Caki2 (cell line): ENCODE results near the gene FOXF2. TPM values are rescaled to one million over a fixed set of nuclear protein-coding genes. Genes with fewer than 3 reads are reported as not detected.

Experiments
- DNase-seq: peaks from one replicate; pipeline ENCODE4 v3.0.0-alpha.2; 2015; ENCODE audit warnings: low read depth
- in situ Hi-C: cut with HindIII; loops from 2 replicates; pipeline ENCODE4 v1.10.0; 2016; ENCODE audit warnings: low sequenced_read_pairs, low pct_unique_long_range_greater_than_20kb, mixed read lengths
- total RNA-seq: library from RNA; depleted of rRNA; stranded (reverse); fragments of >200 nt; shearing (Covaris generic); gene quantifications from 2 replicates; pipeline ENCODE4 v1.2.3, GENCODE V29; 2014; ENCODE audit warnings: low replicate concordance; rRNA removed

The FOXF2 gene
- total RNA-seq, 1 experiment from 2014 or later, result 14.1 TPM

DNA sequence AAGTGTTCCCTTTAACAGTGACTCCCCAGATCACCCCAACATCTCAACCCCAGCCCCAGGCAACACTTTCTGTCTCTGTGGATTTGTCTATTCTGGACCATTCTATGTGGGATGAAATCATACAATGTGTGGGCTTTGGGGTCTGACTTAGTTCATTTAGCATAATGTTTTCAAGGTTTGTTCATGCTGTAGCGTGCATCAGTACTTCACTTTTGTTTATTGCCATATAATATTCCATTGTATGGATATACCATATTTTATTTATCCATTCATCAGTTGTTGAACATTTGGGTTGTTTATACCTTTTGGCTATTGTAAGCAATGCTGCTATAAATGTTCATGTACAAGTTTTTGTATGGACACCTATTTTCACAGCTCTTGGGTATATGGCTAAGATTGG is 31.0 kb downstream of the FOXF2 start:
- no peak for DNase-seq

DNA sequence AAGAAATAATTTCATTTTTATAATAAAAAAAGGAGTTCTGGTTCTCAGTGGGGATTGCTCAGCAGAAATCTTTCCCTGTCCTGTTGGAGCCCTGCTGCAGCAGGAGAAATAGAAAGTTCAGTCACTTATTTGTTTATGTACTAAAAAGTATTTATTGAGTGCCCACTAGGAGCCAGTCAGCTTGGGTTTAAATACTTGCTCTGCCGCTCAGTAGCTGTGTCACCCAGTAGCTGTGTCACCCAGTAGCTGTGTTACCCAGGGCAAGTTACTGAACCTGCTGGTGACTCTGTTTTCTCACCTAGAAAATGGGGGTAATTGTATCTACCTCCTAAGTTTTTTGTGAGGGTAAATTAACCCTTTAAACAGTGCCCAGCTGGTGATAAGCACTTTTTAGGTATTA is 32.9 kb downstream of the FOXF2 start:
- in situ Hi-C loops, result no loop called here
- peak; percentile 10 for DNase-seq

More for the DNA sequence above, 31.0 kb downstream of the FOXF2 start:
- in situ Hi-C loops, result no loop called here

DNA sequence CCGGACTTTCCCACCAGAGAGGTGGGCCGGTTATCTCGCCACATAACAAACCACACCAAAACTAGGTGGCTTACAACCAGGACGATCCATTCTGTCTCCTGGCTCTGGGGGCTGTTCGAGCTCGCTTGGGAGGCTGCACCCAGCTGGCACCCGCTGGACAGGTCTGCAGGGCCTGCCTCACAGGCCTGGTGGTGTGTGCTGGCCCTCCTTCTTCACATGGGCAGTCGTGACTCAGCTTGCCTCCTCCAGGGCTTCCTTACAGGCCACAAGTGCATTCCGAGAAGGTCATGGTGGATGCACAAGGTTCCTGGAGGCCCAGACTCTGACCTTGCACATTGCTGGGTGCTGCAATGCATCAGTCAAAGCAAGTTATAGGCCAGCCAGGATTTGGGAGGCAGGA is 34.2 kb downstream of the FOXF2 start:
- peak; percentile 87 for DNase-seq
- in situ Hi-C loops, result no loop called here

DNA sequence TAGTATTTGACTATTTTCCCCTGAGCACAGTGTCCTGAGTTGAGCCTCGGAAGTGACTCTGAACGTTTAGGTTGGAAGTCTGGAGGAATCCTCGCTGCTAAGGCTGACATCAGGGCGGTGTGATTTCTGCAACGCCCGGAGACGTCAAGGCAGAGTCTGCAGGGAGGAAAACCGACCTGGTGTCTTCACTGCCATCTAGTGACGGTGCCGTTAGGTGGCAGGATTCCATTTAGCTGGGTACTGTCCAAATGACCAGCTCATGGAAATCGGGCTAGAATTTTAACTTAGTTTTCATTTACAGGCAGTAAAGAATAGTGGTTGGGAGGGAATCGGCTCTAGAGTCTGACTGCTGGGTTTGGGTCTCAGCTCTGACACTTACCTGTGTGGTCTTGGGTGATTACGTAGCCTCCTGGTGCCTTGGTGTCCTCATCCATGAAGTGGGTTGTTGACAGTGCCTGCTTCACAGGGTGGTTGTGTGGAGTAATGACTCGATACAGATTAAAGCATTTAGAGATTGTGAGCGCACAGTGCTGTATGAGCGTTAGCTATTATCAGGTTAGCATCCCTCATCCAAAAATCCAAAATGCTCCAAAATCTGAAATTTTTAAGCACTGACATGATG is 35.0 kb downstream of the FOXF2 start:
- in situ Hi-C loops, result no loop called here
- DNase-seq, result peak; percentile 57

DNA sequence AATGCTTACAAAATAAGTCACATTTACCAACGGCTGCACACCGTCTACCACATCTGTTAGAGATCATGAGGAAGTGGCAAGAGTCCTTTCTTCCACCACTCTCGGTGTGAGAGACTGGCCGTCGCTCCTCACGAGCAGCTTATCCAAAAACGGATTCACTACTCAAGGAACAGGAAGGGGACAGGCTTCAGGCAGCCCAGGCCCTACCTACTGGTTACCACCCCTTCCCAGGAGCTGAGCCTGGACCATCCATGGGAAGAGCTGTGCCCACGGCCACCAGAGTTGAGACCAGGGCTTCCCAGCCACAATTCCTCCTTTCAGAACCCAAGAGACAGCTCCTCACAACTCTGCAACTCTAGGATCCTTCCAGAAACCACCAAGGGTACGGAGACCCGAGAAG is 37.0 kb downstream of the FOXF2 start:
- no peak for DNase-seq
- in situ Hi-C loops, result no loop called here

DNA sequence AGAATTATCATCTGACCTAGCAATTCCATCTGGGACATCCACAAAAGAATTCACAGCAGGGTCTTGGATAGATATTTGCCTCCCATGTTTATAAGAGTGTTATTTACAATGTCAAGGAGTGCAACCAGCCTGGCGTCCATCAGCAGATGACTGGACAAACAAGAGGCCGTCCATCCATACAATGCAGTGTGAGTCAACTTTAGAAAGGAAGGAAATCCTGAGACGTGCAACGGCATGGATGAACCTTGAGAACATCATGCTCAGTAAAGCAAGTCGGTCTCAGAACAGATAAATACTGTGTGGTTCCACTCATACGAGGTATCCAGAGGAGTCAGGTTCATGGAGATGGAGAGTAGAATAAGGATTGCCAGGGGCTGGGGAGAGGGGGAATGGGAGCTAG is 46.4 kb downstream of the FOXF2 start:
- DNase-seq, result no peak
- in situ Hi-C loops, result no loop called here

DNA sequence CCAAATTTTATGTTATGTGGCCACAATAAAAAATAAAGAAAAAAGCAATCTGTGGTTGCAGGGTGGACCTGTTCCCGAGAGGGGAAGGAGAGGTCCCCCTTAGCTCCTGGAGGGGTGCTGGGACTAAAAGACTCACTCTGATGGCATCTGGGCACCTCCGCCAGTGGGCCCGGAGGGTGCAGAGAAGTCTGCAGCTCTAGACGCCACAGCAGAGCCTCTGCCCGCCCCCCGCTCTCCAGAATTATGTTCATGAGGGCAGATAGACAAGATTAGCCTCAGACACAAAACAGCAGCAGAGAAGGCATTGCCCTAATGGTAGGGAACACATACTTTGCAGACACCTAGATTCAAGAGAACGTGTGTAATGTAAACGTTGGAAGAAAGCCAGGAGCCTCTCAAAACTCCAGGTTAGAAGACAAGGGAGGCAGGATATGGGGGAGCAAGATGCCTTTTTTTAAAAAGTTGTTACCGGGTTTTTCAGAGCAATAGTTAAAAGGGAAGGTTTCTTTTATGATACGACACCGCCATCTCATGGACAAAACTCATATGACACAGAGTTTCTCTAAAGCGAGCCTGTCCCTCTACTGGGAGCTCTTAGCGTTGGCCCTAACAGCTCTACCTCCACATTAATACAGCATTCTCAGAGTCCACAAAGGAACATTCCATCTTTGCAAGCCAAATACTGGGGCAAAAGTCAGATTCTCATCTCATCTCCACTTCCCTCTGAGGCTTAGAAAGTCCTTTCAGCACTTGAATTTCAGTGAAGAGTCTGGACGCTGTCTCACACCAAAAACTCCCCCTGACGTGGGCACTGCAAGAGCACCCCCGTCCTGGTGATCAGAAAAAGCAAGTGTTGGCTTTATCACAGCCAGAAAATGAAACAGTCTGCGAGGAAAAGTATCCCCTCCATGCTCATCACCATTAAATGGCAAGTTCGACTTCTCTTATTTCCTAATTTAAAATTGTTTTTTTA is 47.2 kb downstream of the FOXF2 start:
- in situ Hi-C loops, result no loop called here

DNA sequence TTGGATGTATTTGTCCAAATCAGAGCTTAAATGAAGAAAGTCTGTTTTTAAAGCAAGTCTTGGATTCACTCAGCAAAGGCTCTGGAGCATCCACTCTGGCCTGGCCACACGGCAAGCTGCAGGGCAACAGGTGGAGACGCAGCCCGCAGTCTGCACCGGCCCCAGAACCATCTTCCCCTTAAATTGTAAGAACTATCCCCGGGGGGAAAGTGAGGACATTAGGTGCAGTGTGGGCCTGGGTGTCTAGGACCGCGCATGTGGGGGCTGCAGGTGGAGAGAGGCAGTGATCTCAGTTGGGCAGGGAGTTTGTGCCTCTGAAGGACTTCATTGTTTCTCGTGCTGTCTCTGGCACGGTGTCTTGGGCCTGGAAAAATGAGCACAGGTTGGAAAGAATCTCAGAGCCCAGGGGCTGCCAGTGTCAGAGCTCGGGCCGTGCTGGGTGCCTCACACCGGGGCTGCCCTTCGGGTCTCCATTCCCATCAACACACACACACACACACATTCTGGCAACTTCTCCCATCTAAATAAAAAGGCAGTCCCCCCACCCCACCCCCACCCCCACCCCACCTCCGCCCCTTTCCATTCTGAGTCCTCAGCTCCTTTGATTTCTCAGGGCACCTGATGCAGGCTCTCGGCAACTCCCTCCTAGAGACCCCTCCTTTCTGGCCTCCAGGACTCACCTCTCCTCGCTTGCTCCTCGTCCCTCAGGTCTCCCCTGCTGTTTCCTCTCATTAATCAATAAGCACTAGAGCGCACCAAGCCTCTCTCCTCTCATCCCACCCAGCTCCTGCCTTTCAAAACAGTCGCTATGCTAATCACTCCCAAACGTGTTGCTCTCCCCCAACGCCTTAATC is 48.4 kb downstream of the FOXF2 start:
- in situ Hi-C loops, result no loop called here
- DNase-seq, result no peak

More for the DNA sequence above, 47.2 kb downstream of the FOXF2 start:
- peak; percentile 64 for DNase-seq

DNA sequence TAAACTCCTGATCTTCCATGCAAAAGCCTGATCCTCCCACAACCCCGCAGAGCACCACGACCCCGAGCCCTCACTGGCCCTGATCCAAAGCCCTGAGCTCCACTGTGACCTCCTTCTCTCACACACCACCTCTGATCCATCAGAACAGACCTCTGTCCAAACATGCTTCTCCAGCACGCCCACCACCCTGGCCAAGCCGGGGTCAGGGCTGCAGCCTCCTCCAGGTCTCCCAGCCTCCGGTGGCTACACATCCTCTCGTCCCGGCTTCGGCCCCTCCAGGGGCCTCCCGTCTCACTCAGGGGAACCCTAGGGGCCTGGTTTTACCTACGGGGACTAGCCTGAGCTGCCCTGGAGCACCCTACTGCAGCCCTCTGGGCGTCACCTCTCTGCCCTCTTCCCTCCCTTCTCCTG is 49.1 kb downstream of the FOXF2 start:
- no peak for DNase-seq
- in situ Hi-C loops, result no loop called here

DNA sequence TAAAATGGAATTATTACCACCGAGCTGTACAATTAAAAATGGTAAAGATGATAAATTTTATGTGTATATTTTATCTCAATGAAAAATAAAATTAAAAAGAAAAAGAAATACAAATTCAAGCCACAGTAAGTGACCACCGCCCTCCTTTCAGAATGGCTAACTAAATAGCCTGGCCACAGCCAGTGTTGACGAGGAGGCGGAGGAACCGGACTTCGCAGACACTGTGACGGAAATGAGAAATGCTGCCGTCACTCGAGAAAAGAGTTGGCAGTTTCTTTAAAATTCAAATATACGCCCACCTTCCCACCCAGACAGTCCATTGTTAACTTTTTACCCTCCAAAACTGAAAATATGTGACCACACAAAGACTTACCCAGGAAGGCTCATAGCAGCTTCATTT is 50.0 kb downstream of the FOXF2 start:
- in situ Hi-C loops, result no loop called here
- no peak for DNase-seq

DNA sequence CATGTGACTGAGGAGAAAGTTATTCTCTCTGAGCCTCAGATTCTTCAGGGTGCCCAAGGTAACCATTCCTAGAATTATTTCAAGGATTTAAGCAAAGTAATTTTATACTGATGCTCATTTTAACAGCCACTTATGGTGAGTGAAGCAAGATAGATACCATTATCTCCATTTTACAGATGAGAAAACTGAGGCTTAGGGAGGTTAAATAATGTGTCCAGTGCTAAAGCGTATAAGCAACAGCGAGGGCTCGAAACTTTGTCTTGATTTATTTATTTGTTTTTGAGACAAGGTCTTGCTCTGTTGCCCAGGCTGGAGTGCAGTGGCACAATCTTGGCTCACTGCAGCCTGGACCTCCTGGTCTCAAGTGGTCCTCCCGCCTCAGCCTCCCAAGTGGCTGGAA is 53.6 kb downstream of the FOXF2 start:
- DNase-seq, result no peak
- in situ Hi-C loops, result no loop called here

Other genes starting within 250 kb of the FOXF2 start
- 13.6 and 23.2 TPM in 2 replicates for gene FOXQ1, start 77.5 kb upstream of the FOXF2 start, total RNA-seq
- gene FOXC1, start 220.3 kb downstream of the FOXF2 start, total RNA-seq, result 73.5 and 88.4 TPM in 2 replicates